Dendritic cell treated with granulocyte-macrophage colony-stimulating factor and Interleukin-4, amounts not matched to agents 40 ng/mL and 50 ng/mL, for 4 days (primary cell): ENCODE measurements around the gene HES2.

Experiments
- H3K27ac Mint-ChIP-seq: one replicate; pipeline ENCODE4 v1.8.0; 2022; ENCODE audit warnings: mild to moderate bottlenecking, mixed read lengths
- H3K27me3 Mint-ChIP-seq: one replicate; pipeline ENCODE4 v1.8.0; 2022; ENCODE audit warnings: mild to moderate bottlenecking, mixed read lengths
- H3K36me3 Mint-ChIP-seq: one replicate; pipeline ENCODE4 v1.8.0; 2022; ENCODE audit warnings: low read depth, mixed read lengths
- H3K4me1 Mint-ChIP-seq: one replicate; pipeline ENCODE4 v1.8.0; 2022; ENCODE audit warnings: low read depth, mixed read lengths
- H3K4me3 Mint-ChIP-seq: one replicate; pipeline ENCODE4 v1.8.0; 2022; ENCODE audit warnings: mild to moderate bottlenecking, moderate library complexity, mixed read lengths
- H3K9me3 Mint-ChIP-seq: one replicate; pipeline ENCODE4 v1.8.0; 2022; ENCODE audit warnings: mixed read lengths
- intact Hi-C: fragments of 100-400 bp; cut with micrococcal nuclease; formaldehyde crosslinking; loops from one replicate; pipeline ENCODE4 v1.15.0; 2022

HES2 gene, protein sequence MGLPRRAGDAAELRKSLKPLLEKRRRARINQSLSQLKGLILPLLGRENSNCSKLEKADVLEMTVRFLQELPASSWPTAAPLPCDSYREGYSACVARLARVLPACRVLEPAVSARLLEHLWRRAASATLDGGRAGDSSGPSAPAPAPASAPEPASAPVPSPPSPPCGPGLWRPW

DNA sequence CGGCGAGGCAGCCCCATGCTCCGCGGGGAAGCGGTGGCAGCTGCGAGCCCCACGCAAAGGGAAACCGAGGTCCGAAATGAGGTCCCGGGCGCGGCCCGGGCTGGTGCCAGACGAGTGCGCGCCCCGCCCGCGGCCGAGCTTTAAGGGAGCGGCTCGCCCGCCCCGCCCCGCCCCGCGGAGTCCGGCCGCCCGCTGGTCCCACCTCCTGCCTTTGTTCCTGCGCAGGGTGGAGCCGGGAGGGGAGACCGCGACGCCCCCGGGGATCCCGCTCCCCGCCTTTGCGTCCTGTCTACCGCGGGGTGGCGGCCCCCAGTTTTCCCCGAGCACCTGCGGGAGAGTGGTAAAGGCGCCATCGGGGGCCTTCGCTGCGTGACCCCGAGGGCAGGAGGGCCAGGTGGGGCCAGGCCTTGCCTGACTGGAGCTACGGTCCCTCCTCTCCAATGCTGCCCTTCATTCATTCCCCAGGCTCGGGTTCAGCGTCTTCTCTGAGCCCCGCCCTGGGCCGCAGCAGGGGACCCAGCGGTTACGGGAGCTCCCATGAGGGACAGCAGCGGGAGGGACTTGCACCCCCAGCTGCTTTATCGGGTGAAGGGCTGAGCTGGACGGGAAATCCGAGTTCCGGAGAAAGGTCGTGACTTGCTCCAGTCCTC is at the start of gene HES2:
TSS of gene HES2 (minus strand) at position 116 of the 650 bp plus-strand sequence. CDS start at position 17, 99 bp downstream.
- Mint-ChIP-seq H3K27me3 (peaks cover 92% of the 10 kb centered on the region), H3K27ac (no peak within 1 kb of the TSS), H3K4me3 (peak within 1 kb of the TSS; percentile 56), H3K36me3 (no peaks in the 10 kb centered on the region), H3K9me3 (no peaks in the 10 kb centered on the region), H3K4me1 (peaks cover 9% of the 10 kb centered on the region)
- intact Hi-C loops, result no loop called here

DNA sequence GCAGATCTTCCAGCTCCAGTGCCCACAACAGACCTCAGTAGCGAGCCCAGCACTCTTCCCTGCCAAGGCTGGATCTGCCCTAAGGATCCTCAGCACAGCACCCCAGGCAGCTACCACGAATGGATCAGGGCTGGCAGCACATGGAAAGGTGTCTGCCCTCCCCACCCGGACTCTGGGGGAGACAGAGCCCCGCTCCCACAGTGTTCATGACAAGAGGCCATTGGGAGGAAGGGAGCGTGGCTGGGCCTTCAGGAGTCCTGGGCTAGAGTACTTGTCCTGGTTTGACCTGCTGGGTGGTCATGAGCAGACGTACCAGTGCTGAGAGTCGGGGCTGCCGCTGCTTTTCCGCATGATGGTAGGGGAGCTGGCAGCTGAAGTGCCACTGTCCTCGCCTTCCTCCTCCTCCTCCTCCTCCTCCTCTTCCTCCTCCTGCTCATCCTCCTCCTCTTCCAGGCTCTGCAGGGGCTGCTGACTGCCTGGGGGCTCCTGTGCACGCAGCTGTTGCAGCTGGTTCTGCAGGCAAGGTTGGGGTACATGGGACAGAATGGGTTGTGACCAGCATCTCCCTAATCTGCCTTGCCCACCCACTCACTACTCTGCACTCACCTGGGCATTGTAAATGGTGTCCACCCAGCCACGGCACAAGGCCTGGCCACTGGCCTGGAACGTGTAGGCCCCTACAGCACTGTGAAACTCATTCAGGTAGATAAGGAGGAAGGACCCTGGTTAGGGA is 49.2 kb upstream of the HES2 start:
- H3K9me3 Mint-ChIP-seq, result no peaks in the 10 kb centered on the region
- no peaks in the 10 kb centered on the region for H3K4me1 Mint-ChIP-seq
- peaks cover 11% of the 10 kb centered on the region for H3K36me3 Mint-ChIP-seq
- H3K27me3 Mint-ChIP-seq, result peaks cover 40% of the 10 kb centered on the region
- intact Hi-C loops, result no loop called here
- H3K27ac Mint-ChIP-seq, result no peak overlapping the region
- no peak overlapping the region for H3K4me3 Mint-ChIP-seq

DNA sequence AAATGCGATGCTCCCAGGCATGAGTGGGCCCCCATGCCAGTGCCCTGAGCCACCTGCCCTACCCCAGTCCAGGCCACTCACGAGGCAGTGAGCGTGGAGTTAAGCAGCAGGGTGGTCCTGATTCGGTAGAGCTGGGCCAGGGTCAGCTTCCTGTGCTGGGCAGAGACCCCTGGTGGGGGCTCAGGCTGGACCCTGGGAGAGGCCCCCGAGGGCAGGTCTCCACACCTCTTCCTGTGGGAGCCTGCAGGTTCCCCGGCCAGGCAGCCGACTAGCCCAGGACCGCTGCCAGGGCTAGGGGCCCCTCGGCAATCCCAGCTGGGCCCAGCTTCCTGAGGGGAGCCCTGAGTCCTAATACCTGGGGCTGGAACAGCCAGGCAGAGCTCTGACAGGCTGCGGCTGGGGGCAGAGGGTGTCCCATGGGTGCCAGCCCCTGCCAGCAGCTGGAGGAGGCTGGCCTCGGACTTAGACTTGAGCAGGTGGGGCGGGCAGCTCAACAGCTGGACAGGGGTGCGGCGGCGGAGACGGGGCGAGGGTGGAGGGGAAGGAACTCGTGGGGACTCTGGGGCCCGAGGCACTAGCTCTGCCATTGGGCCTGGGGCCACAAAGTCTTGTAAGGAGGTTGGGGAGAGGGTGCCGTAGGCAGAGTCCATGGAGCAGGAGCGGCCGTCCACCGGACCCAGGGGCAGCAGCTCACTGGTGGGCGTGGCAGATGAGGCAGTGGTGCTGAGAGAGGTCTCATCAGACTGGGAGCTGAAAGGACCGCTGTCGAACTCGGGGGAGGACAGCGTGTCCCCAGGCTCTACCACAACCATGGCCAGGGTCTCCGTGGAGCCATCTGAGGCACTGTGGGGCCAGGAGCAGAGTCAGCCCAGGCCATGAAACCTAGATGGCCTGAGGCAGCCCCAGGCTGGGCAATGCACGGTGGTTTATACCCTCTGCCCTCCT is 48.3 kb upstream of the HES2 start:
- peaks cover 9% of the 10 kb centered on the region for H3K36me3 Mint-ChIP-seq
- H3K27ac Mint-ChIP-seq, result no peak overlapping the region
- no peak overlapping the region for H3K4me3 Mint-ChIP-seq
- intact Hi-C loops, result no loop called here
- H3K9me3 Mint-ChIP-seq, result no peaks in the 10 kb centered on the region
- peaks cover 42% of the 10 kb centered on the region for H3K27me3 Mint-ChIP-seq
- no peaks in the 10 kb centered on the region for H3K4me1 Mint-ChIP-seq

DNA sequence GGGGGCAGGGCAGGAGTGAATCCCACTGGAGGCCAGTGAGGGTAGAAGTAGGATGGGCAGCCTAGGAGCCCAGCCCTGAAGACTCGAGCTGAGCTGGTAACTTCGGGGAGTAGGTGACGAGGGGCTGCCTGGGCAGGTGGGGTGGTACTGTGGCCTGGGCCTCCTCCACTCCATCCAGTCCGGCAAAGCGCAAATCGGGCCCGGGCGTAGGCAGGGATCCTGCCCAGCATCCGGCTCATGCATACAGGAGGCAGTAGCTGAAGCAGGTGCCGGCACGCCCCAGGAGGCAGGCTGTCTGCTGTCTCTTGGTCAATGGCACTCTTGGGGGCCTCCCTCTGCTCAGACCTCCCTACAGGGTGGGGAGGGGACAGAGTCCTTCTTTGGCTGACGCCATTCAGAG is 47.5 kb upstream of the HES2 start:
- intact Hi-C loops, result no loop called here
- Mint-ChIP-seq H3K4me3 (no peak overlapping the region), H3K27ac (no peak overlapping the region), H3K4me1 (no peaks in the 10 kb centered on the region), H3K9me3 (no peaks in the 10 kb centered on the region), H3K36me3 (peaks cover 5% of the 10 kb centered on the region), H3K27me3 (peaks cover 45% of the 10 kb centered on the region)

DNA sequence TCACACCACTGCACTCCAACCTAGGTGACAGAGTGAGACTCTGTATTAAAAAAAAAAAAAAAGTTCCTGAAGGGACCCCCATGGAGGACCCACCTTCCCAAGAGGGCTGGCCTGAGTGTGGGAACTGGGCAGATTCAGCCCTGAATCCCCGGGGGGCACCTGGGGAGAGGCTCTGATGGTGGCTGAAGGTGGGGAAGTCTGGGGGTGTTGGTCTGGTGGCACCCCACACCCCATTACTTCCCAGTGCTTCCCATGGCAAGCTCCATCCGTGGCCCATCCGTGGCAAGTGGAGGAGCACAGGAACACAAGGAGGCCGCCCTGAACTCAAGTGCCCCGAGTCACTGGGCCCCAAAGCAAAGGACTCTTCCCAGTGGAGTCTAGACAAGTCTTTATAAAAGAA is 47.0 kb upstream of the HES2 start:
- H3K4me1 Mint-ChIP-seq, result no peaks in the 10 kb centered on the region
- H3K27me3 Mint-ChIP-seq, result peaks cover 46% of the 10 kb centered on the region
- peaks cover 5% of the 10 kb centered on the region for H3K36me3 Mint-ChIP-seq
- no peaks in the 10 kb centered on the region for H3K9me3 Mint-ChIP-seq
- H3K4me3 Mint-ChIP-seq, result no peak overlapping the region
- no peak overlapping the region for H3K27ac Mint-ChIP-seq
- intact Hi-C loops, result no loop called here

DNA sequence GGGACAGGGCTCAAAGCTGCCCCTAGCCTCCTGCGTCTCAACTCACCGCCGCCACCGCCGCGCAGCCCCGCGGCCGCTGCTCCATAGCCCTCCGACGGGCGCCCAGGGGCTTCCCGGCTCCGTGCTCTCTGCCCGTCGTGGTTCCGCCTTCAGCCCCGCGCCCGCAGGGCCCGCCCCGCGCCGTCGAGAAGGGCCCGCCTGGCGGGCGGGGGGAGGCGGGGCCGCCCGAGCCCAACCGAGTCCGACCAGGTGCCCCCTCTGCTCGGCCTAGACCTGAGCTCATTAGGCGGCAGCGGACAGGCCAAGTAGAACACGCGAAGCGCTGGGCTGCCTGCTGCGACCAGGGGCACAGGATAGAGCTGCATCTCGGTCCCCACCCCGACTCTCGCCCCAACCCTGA is 46.3 kb upstream of the HES2 start, which contains the start of gene TNFRSF25:
TSS of gene TNFRSF25 (minus strand) at position 151 of the 400 bp plus-strand sequence. CDS start at position 85, 66 bp downstream.
- Mint-ChIP-seq H3K27me3 (peaks cover 54% of the 10 kb centered on the region), H3K4me1 (no peaks in the 10 kb centered on the region), H3K36me3 (peaks cover 5% of the 10 kb centered on the region), H3K4me3 (peak within 1 kb of the TSS; percentile 25), H3K27ac (no peak within 1 kb of the TSS), H3K9me3 (no peaks in the 10 kb centered on the region)
- intact Hi-C loops, result no loop called here

DNA sequence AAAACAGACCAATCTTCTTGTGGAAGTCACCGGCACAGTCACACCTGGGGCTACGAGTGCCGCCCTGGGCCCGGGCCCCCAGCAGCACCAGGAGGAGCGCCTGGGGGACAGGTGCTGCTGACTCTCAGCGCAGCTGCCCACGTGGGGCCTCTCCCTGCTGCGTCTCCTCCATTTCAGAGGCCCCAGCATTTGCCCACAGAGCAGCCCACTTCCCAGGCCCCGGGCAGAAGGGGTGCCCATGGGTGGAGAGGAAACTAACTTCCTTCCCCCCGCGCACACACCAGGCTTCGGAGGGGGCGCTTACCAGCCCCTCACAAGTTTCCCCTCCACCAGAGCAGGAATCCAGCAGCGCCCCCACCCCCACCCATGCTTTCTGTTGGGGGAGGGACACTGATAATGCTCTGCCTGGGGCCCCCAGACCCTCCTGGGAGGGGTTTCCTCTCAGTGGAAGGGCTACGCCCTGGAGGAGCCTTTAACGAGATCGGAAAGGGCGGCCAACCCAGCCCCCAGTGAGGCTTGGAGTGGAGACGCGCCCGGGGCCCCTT is 45.8 kb upstream of the HES2 start:
- Mint-ChIP-seq H3K27ac (no peak overlapping the region), H3K27me3 (peaks cover 58% of the 10 kb centered on the region), H3K9me3 (no peaks in the 10 kb centered on the region), H3K4me3 (peak overlapping the region; percentile 25), H3K36me3 (peaks cover 5% of the 10 kb centered on the region), H3K4me1 (peaks cover 3% of the 10 kb centered on the region)
- intact Hi-C loops, result no loop called here

DNA sequence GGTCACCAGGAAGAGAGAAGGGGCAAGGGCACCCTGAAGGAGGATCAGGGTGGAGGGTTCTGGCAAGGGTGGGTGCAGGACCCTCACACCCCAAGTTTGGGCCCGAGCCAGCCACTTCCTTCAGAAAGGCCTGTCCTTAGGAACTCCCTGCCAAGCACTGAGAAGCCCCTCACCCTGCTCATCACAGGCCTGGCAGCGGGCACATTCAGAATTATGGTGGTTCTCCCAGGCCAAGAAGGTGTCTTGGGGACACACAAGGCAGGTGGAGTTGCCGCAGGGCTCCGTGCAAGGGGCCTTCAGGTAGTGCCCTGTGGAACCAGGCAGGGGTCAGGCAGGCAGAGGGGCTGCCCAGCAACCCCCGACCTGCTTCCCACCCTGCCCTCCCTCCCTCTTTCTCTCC is 45.2 kb upstream of the HES2 start:
- Mint-ChIP-seq H3K27ac (no peak overlapping the region), H3K4me1 (peaks cover 6% of the 10 kb centered on the region), H3K9me3 (no peaks in the 10 kb centered on the region), H3K4me3 (no peak overlapping the region), H3K36me3 (peaks cover 5% of the 10 kb centered on the region), H3K27me3 (peaks cover 65% of the 10 kb centered on the region)
- intact Hi-C loops, result no loop called here

DNA sequence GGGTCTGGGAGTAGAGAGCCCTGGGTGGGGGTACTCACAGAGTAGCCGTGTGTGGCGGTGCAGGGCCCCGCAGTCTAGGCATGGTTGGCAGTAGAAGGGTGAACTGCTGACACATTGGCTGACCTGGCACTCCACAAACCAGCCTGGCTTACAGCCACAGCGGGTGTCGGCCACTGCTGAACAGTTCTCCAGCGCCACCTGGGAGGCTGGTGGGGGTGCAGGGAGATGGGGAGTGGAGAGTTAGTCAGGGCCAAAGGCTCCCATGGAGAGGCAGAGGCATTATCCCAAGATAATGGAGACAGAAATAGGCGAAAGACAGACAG is 44.8 kb upstream of the HES2 start:
- no peak overlapping the region for H3K27ac Mint-ChIP-seq
- H3K9me3 Mint-ChIP-seq, result no peaks in the 10 kb centered on the region
- H3K4me1 Mint-ChIP-seq, result peaks cover 6% of the 10 kb centered on the region
- no peak overlapping the region for H3K4me3 Mint-ChIP-seq
- H3K36me3 Mint-ChIP-seq, result peaks cover 5% of the 10 kb centered on the region
- peaks cover 69% of the 10 kb centered on the region for H3K27me3 Mint-ChIP-seq
- intact Hi-C loops, result no loop called here

DNA sequence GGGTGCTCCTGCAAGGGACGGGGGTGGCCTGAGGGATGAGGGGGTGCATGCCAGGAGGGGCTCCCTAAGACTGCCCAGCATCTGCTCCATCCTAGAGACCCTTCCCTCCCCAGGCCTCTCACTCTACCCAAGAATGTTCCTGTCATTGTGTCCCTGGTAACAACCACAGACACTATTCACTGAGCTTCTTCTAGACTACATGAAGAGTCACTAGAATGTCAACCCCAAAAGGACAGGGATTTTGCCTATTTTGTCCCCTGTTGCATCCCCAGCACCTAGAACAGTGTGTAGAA is 43.3 kb upstream of the HES2 start:
- Mint-ChIP-seq H3K4me3 (no peak overlapping the region), H3K27me3 (peaks cover 77% of the 10 kb centered on the region), H3K27ac (no peak overlapping the region), H3K9me3 (no peaks in the 10 kb centered on the region), H3K36me3 (no peaks in the 10 kb centered on the region), H3K4me1 (peaks cover 6% of the 10 kb centered on the region)
- intact Hi-C loops, result no loop called here

DNA sequence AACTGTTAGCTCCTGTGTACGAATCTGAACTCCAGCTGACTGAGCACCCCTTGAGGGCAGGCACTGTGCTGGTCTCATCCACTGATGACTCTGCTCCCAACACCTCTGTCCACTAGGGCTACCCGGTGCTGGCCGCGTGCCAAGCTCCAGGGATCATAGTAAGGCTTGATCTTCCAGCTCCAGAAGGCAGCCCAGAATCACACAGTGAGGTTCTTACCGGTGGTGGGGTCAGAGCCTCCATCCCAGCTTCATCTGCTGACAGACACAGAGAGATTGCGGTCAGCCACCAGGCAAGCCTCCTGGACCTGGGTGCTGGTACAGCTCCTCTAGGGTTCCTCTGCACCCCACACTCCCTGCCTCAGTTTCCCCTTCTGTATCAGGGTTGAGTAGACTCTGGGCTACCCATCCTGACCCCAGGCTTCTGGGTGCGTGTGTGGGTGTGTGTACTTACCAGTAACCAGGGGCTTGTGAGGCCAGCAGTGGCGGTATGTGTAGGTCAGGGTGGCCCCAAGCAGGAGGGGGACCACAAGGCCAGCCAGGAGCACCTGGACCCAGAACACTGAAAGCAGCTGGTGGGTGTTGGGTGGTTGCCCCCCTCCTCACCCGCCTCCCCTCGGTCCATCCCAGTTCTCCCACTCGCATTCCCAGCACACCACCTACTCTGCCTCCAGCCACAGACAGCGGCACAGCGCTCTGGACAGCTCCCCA is 42.8 kb upstream of the HES2 start:
- Mint-ChIP-seq H3K27me3 (peaks cover 75% of the 10 kb centered on the region), H3K36me3 (no peaks in the 10 kb centered on the region), H3K27ac (no peak overlapping the region), H3K9me3 (no peaks in the 10 kb centered on the region), H3K4me1 (peaks cover 6% of the 10 kb centered on the region), H3K4me3 (no peak overlapping the region)
- intact Hi-C loops, result no loop called here

DNA sequence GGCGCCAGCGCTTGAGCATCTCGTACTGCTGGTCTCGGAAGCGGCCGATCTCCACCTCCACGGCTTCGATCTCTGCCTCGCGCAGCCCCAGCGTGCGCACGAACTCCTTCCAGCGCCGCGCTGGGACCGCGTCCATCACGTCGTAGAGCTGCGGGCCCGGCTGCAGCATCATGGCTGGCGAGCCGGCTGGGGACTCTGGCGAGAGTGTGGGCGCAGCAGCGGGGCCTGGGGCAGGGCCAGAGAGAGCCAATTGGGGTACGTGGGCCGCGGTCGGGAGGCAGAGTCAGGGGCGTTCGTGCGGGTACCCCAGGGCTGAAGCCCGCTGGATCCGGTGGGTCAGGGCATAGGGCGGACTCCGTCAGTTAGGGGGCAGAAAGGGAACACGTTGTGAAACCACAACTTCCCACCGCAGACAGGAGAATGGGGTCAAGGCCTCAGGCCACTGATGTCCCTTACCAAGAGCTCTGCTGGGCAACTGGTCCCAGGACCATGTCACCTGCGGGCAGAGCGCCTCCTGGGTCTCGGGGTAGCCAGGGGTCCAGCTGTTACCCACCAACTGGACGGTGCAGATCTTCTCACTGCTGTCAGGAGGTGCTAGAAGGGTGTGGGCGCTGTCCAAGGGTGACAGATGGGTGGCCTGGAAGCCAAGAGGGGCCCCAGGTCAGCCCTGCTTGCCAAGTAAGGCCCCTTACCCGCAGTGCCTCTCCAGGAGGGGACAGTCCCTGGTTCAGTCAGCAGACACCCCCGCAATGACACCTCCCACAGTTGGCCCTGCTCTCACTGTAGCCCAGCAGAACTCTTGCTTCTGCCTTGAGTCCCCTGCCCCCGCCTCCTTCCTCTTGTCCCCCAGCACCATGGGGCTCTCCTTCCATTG is 42.1 kb upstream of the HES2 start:
- Mint-ChIP-seq H3K27ac (no peak overlapping the region), H3K27me3 (peaks cover 75% of the 10 kb centered on the region), H3K4me3 (no peak overlapping the region), H3K4me1 (peaks cover 6% of the 10 kb centered on the region), H3K36me3 (no peaks in the 10 kb centered on the region), H3K9me3 (no peaks in the 10 kb centered on the region)
- intact Hi-C loops, result no loop called here
